ENCODE data around the gene DCAKD.

DNA sequence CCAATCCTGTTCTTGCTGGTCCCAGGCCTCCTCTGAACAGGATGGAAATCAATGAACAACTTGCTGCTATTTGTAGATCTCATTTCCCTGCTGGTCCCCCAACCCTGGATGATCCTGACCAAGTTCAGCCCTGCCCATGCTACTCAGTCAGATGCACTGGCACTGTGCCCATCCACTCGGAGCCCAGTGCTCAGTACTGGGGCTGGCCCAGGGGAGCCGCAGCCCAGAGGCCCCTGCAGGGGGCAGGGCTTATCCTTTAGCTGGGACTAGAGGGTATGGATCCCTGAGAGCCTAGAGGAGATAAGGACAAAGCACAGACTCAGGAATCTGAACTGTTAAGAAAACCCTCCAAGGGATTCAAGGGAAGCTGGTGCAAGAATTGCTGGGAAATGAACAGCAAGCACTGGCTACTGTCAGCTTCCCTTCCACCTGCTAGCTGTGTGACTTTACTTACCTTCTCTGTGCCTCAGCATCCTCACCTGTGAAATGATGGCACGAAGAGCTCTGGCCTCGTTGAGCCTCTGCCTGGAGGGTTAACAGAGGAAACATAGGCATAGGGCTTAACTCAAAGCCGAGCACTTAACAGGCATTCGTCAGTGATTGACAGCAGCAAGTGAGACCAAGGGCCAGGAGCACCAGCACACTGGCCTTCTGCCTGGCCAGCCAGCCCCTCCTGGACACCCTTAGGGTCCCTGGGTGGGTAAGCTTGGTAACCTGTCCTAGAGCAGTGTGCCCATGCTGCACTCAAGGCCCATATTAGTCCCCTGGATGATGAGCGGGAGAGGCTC lies 53.5 kb downstream of the DCAKD start:
- no peak for TF ChIP-seq POLR2A (IDR thresholded peaks at IDR 0.05; ENCODE audit: low read length)
- TF ChIP-seq GATA1 (IDR thresholded peaks at IDR 0.05; ENCODE audit: low read depth, low read length): no peak

All from erythroblast (primary cell).